Ascending aorta (tissue), 2 donors: ENCODE results near the gene ZFAND6. TPM values are rescaled to one million over a fixed set of nuclear protein-coding genes. Genes with fewer than 3 reads are reported as not detected.
"Not testable (repeated sequence)": the region's sequence is repeated elsewhere in the genome, so short reads cannot be mapped to it uniquely, and the experiment has no call there.

ENCODE experiments used
- DNase-seq, 2 donors: peaks; one replicate each; pipeline ENCODE4 v3.0.0-alpha.2; 2019; ENCODE audit warnings: low spot score in 2 of 2
- H3K27ac ChIP-seq, 2 donors: fragments of 200-600 bp; sonication (generic); one replicate each; pipeline ENCODE4 v1.5.1; 2016 to 2017; ENCODE audit warnings: mild to moderate bottlenecking in 1 of 2
- H3K27me3 ChIP-seq: fragments of 200-600 bp; sonication (generic); one replicate; pipeline ENCODE4 v1.5.1; 2017
- H3K36me3 ChIP-seq, 2 donors: fragments of 200-600 bp; sonication (generic); one replicate each; pipeline ENCODE4 v1.5.1; 2016
- H3K4me1 ChIP-seq, 2 donors: fragments of 200-600 bp; sonication (generic); one replicate each; pipeline ENCODE4 v1.5.1; 2016 to 2017; ENCODE audit warnings: mild to moderate bottlenecking in 1 of 2
- H3K4me3 ChIP-seq, 2 donors: fragments of 200-600 bp; sonication (generic); one replicate each; pipeline ENCODE4 v1.5.1; 2016 to 2017; ENCODE audit warnings: mild to moderate bottlenecking in 1 of 2
- H3K9me3 ChIP-seq, 2 donors: fragments of 200-600 bp; sonication (generic); one replicate each; pipeline ENCODE4 v1.5.1; 2016
- intact Hi-C: fragments of 100-400 bp; cut with DNase I; formaldehyde crosslinking; loops from one replicate; pipeline ENCODE4 v1.15.1; 2023
- total RNA-seq: library from RNA; depleted of rRNA; stranded (reverse); fragments of >200 nt; gene quantifications from one replicate; pipeline ENCODE4 v1.1.0, GENCODE V29; 2016
- TF ChIP-seq, protein P1 (sequence below), 3 experiments: fragments of 200-600 bp in 2 of 3; fragments of 450-650 bp in 1 of 3; sonication (generic) in 2 of 3; IDR thresholded peaks; one replicate each; pipeline ENCODE4 v1.5.1; 2016 to 2019; ENCODE audit warnings: antibody characterized with exemption in 3 of 3, mild to moderate bottlenecking in 1 of 3, moderate library complexity in 1 of 3

Gene ZFAND6
- total RNA-seq, 1 donor from 2014 or later, result 49.6 TPM

- TF ChIP-seq, protein P1, sequence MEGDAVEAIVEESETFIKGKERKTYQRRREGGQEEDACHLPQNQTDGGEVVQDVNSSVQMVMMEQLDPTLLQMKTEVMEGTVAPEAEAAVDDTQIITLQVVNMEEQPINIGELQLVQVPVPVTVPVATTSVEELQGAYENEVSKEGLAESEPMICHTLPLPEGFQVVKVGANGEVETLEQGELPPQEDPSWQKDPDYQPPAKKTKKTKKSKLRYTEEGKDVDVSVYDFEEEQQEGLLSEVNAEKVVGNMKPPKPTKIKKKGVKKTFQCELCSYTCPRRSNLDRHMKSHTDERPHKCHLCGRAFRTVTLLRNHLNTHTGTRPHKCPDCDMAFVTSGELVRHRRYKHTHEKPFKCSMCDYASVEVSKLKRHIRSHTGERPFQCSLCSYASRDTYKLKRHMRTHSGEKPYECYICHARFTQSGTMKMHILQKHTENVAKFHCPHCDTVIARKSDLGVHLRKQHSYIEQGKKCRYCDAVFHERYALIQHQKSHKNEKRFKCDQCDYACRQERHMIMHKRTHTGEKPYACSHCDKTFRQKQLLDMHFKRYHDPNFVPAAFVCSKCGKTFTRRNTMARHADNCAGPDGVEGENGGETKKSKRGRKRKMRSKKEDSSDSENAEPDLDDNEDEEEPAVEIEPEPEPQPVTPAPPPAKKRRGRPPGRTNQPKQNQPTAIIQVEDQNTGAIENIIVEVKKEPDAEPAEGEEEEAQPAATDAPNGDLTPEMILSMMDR (IDR thresholded peaks at IDR 0.05), result no peak
- H3K4me3 ChIP-seq, result no peak overlapping the region
- H3K9me3 ChIP-seq, result no peaks in the 10 kb centered on the region
- no peak for DNase-seq
- peaks cover 8 to 27% of the 10 kb centered on the region in 2 donors for H3K36me3 ChIP-seq
- H3K4me1 ChIP-seq, result no peaks in the 10 kb centered on the region
- no peak overlapping the region for H3K27ac ChIP-seq
- no peaks in the 10 kb centered on the region for H3K27me3 ChIP-seq
- intact Hi-C loops, result no loop called here
Measured at GRCh38 chr15:80121546-80121945, 62.1 kb downstream of the ZFAND6 start.

DNA sequence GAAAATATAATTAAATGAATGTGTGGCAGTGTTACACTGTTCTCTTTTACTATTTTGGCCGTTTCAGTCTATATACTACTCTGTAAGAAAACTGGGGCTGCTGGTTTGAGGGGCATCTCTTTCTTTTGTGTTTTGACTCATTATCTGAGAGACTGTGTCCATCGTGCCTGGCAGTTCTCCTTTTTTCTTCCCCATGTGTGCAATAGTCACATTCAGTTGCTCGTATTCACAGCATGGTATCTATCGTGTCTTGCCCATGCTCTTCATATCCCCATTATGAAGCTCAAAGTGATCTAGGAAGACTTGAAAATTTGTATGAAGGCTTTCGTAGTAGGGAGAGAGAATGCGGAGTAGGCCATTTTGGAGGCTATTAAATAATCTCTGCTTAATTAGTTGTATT, 63.6 kb downstream of the ZFAND6 start:
- Histone ChIP-seq H3K27me3 (no peaks in the 10 kb centered on the region), H3K36me3 (peaks cover 8 to 30% of the 10 kb centered on the region in 2 donors)
- TF ChIP-seq, protein P1 (IDR thresholded peaks at IDR 0.05), result no peak

GRCh38 chr15:80127253-80127652, 67.8 kb downstream of the ZFAND6 start:
- H3K27me3 ChIP-seq, intact Hi-C loops, DNase-seq, H3K9me3 ChIP-seq, H3K27ac ChIP-seq, H3K4me1 ChIP-seq, H3K4me3 ChIP-seq: not testable (repeated sequence)
- H3K36me3 ChIP-seq, result peaks cover 8 to 36% of the 10 kb centered on the region in 2 donors

More for the DNA sequence above, 63.6 kb downstream of the ZFAND6 start:
- Histone ChIP-seq H3K9me3 (no peaks in the 10 kb centered on the region), H3K27ac (no peak overlapping the region), H3K4me3 (no peak overlapping the region), H3K4me1 (no peaks in the 10 kb centered on the region)
- intact Hi-C loops, result no loop called here
- DNase-seq, result no peak

DNA sequence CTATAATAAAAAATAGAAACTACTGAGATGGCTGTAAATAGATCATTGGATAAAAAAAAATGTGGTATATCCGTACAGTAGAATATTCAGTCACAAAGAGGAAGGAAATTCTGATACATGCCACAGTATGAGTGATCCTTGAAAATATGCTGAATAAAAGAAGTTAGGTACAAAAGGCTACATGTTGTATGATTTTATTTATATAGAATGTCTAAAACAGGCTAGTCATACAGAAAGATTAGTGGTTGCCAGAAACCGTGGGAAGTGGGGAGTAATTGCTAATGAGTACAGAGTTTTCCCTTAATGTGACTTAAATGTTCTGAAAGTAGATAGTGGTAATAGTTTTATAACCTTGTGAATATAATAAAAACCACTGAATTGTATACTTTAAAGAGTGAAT, 68.4 kb downstream of the ZFAND6 start:
- TF ChIP-seq, protein P1 (IDR thresholded peaks at IDR 0.05), result no peak
- H3K27me3 ChIP-seq, result no peaks in the 10 kb centered on the region
- no peaks in the 10 kb centered on the region for H3K9me3 ChIP-seq
- no peak for DNase-seq
- H3K4me3 ChIP-seq, result no peak overlapping the region
- no peaks in the 10 kb centered on the region for H3K4me1 ChIP-seq
- peaks cover 8 to 36% of the 10 kb centered on the region in 2 donors for H3K36me3 ChIP-seq
- intact Hi-C loops, result no loop called here
- no peak overlapping the region for H3K27ac ChIP-seq

GRCh38 chr15:80132382-80132781, 72.9 kb downstream of the ZFAND6 start:
- H3K27ac ChIP-seq, result no peak overlapping the region
- intact Hi-C loops, result no loop called here
- TF ChIP-seq, protein P1 (IDR thresholded peaks at IDR 0.05), result no peak
- DNase-seq, result no peak
- H3K36me3 ChIP-seq, result peaks cover 4 to 35% of the 10 kb centered on the region in 2 donors
- no peaks in the 10 kb centered on the region for H3K9me3 ChIP-seq
- H3K27me3 ChIP-seq, result no peaks in the 10 kb centered on the region
- no peak overlapping the region for H3K4me3 ChIP-seq
- no peaks in the 10 kb centered on the region for H3K4me1 ChIP-seq

DNA sequence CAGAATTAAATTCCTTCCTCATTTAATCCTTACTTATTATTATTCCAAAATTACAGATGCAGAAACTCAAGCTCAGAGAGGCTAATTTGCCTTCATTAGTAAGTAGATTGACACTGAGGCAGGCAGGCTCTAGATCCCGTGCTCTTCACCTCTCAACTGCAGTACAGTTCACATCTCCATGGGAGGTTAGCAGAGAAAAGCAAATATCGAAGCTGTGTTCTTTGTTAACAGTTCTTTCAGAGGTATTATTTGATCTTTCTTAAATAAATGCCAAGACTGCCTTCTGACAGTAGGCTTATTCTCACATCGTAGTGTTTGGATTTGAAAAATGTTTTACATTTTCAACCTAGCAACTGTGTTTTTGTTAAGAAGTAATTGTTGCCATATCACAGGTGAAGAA, 77.4 kb downstream of the ZFAND6 start:
- Histone ChIP-seq H3K4me1 (no peaks in the 10 kb centered on the region), H3K9me3 (no peaks in the 10 kb centered on the region), H3K27me3 (no peaks in the 10 kb centered on the region), H3K27ac (no peak overlapping the region), H3K4me3 (no peak overlapping the region), H3K36me3 (peaks cover 4 to 31% of the 10 kb centered on the region in 2 donors)
- intact Hi-C loops, result no loop called here
- TF ChIP-seq, protein P1 (IDR thresholded peaks at IDR 0.05), result no peak
- no peak for DNase-seq
